Activated CD4-positive, alpha-beta memory T cell treated with anti-CD3 and anti-CD28 coated beads, Interleukin-2, amount 10 ng/mL, durations not matched to agents 7 days and 5 days (primary cell): ENCODE data around the gene PGS1. TPM values are rescaled to one million over a fixed set of nuclear protein-coding genes. Genes with fewer than 3 reads are reported as not detected.

Experiments
- CTCF ChIA-PET: fragments of 350-600 bp; sonication (Branson Sonifier 250); formaldehyde crosslinking; loops from one replicate; lab custom pipeline; 2021; ENCODE audit warnings: antibody characterized with exemption, inconsistent platforms; lab: Charles Lee
- POLR2A ChIA-PET: fragments of 350-600 bp; sonication (Branson Sonifier 250); formaldehyde crosslinking; loops from one replicate; lab custom pipeline; 2021; ENCODE audit warnings: antibody characterized with exemption; lab: Charles Lee
- DNase-seq: peaks from one replicate; pipeline ENCODE4 v3.0.0-alpha.2; 2020
- H3K27ac Mint-ChIP-seq: one replicate; pipeline ENCODE4 v1.8.0; 2021; ENCODE audit warnings: mild to moderate bottlenecking, mixed read lengths
- H3K27me3 Mint-ChIP-seq: one replicate; pipeline ENCODE4 v1.8.0; 2021; ENCODE audit warnings: mixed read lengths
- H3K36me3 Mint-ChIP-seq: one replicate; pipeline ENCODE4 v1.8.0; 2021; ENCODE audit warnings: low read depth, mixed read lengths
- H3K4me1 Mint-ChIP-seq: one replicate; pipeline ENCODE4 v1.8.0; 2021; ENCODE audit warnings: mixed read lengths
- H3K4me3 Mint-ChIP-seq: one replicate; pipeline ENCODE4 v1.8.0; 2021; ENCODE audit warnings: mild to moderate bottlenecking, mixed read lengths
- H3K9me3 Mint-ChIP-seq: one replicate; pipeline ENCODE4 v1.8.0; 2021; ENCODE audit warnings: mixed read lengths
- total RNA-seq, 2 experiments: library from RNA; stranded (reverse); gene quantifications; one replicate each; pipeline ENCODE4 v1.2.3, GENCODE V29; 2021

PGS1 gene
- total RNA-seq, 2 experiments from 2014 or later = 70.7 to 75.5 TPM

DNA sequence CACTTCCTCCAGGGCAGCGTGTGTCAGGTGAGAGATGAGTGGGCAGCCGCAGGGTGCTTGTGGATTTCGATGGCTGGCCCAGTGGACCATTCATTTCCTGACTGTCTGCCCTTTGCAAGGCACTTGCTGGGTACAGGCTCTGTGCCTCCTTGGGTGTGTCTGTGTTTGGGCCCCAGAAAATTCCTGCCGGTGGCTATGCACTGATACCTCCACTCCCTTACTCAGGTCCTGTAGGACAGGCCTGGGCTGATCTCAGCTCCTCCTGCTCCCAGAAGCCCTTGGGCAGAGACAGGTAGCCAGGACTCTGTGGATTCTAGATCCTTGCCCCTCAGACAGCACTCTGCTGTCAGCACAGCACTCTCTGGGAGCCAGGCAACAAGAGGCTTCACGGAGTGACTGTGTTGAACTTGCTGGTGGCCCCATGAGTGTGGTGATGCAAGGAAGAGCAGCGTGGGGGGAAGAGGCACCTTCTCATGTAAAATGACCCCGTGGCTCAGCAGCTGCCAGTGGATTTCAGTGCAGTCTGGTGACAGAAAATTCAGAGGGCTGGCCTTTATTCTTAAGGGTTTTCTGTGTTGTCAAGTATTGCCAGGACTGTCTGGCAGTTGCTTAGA is 29.0 kb downstream of the PGS1 start:
- Mint-ChIP-seq H3K27ac (peak overlapping the region; percentile 51), H3K36me3 (peaks cover 54% of the 10 kb centered on the region), H3K4me3 (no peak overlapping the region), H3K9me3 (no peaks in the 10 kb centered on the region), H3K4me1 (peaks cover 65% of the 10 kb centered on the region), H3K27me3 (no peaks in the 10 kb centered on the region)
- DNase-seq = no peak
- CTCF ChIA-PET = interaction anchor here (1.8 kb wide), 1 partner anchor 15 kb away, joined by 3 read pairs; no protein-coding TSS in a partner anchor
- POLR2A ChIA-PET = interaction anchor here (1.1 kb wide), 1 partner anchor 9 kb away, joined by 3 read pairs; no protein-coding TSS in a partner anchor

DNA sequence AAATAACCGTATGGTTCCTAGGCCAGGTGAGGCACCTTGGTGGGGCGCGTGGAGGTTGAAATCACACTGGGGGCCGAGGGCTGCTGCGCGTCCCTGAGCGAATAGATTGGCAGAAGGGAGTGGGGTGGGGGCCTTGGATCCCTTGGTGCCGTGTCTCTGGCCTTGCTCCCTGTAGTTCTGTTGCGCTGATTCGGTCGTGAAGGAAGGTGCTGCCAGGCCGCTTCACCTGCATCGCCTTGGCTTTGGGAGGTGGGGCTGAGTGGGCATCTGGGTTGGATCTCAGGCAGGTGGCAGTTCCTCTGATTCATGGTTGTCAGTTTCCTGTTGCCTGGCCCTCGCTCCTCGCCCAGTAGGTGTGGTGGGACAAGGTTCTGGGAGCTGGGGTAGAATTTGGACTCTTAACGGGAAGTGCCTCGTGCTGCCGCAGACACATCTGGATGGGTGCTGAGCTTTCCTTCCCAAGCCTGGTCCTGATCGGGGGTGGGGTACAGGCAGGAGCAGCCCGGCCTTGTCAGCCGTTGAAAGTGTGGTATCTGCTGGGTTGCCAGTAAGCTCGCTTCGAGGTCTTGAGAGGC is 30.1 kb downstream of the PGS1 start:
- Mint-ChIP-seq H3K36me3 (peaks cover 45% of the 10 kb centered on the region), H3K9me3 (no peaks in the 10 kb centered on the region), H3K4me1 (peaks cover 76% of the 10 kb centered on the region), H3K4me3 (no peak overlapping the region), H3K27ac (peak overlapping the region; percentile 66), H3K27me3 (no peaks in the 10 kb centered on the region)
- no peak for DNase-seq
- POLR2A ChIA-PET = interaction anchor here (0.8 kb wide), 1 partner anchor 49 kb away, joined by 3 read pairs; the partner anchor contains the start of gene SOCS3
- CTCF ChIA-PET = interaction anchor here (1.8 kb wide), 1 partner anchor 14 kb away, joined by 3 read pairs; no protein-coding TSS in a partner anchor

DNA sequence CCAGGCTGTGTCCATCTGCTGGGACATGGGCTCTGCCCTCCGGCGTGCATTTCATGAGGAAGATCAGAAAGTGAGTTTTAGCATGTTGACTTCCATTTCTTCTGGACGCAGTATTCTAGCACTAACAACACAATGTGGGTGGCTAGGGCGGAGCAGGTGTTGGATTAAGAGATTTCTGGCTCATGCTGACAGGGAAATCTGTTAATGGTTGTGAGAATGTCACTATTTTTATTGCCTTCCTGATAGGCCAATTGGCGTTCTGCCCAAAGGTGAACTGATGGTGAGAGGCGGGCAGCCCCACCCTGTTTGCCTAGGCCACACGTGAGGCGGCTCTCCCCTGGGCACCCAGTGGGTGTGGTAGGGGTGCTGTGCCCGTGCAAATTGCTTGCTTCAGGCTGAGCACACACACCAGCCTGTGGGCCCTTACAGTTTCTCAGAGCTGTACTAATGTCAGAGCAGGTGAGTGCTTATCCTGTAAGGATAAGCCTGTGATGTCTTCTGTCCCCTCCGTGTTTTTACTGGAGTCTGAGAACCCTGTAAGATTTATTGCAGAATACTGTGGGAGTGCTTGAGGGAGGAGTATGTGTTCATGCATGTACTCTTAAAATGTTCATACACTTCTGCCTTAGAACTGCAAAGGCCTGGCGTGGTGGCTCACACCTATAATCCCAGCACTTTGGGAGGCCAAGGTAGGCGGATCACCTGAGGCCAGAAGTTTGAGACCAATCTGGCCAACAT is 30.9 kb downstream of the PGS1 start:
- no peak for DNase-seq
- POLR2A ChIA-PET = interaction anchor here (0.8 kb wide), 1 partner anchor 50 kb away, joined by 3 read pairs; the partner anchor contains the start of gene SOCS3
- no peak overlapping the region for H3K4me3 Mint-ChIP-seq
- H3K27ac Mint-ChIP-seq = peak overlapping the region; percentile 66
- CTCF ChIA-PET = interaction anchor here (1.5 to 1.8 kb wide), 2 partner anchors 13 to 48 kb away, joined by 3 to 6 read pairs; no protein-coding TSS in a partner anchor
- H3K27me3 Mint-ChIP-seq = no peaks in the 10 kb centered on the region
- peaks cover 42% of the 10 kb centered on the region for H3K36me3 Mint-ChIP-seq
- H3K9me3 Mint-ChIP-seq = no peaks in the 10 kb centered on the region
- H3K4me1 Mint-ChIP-seq = peaks cover 84% of the 10 kb centered on the region

DNA sequence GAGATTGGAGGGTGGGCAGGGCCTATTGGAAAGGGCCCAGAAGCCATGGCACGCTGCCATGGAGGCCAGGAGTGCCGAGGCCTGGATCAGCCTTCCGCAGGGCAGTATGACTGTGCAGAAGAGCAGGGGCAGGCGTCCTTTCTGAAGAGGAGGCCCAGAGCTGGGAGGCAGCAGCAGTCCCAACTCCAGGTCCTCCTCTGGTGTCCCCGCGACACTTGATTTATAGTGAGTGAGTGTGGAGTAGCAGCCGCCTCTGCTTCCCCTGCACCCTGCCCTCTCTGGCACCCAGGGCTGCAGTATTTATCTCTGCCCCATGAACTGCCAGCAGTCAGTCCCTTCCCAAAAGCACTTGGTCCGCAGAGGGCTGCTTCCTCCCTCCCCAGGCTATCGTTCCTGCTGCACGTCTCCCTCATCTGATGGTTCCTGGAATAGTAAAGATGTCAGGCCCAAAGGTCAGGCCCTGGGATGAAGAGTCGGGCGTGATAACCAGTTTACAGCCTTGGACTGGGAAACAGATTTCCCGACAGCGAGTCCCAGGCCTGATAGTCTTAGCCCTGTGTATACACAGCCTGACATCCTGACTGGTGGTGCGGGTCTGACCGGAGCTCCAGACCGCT is 32.9 kb downstream of the PGS1 start:
- CTCF ChIA-PET = interaction anchor here (0.7 to 3.2 kb wide), 5 partner anchors 8 to 156 kb away, joined by 3 to 22 read pairs (median 3); no protein-coding TSS in a partner anchor
- peaks cover 93% of the 10 kb centered on the region for H3K4me1 Mint-ChIP-seq
- peak overlapping the region; percentile 96 for H3K27ac Mint-ChIP-seq
- peaks cover 45% of the 10 kb centered on the region for H3K36me3 Mint-ChIP-seq
- POLR2A ChIA-PET = interaction anchor here (1.0 to 1.3 kb wide), 4 partner anchors 10 to 160 kb away, joined by 3 read pairs; no protein-coding TSS in a partner anchor
- no peak overlapping the region for H3K4me3 Mint-ChIP-seq
- H3K9me3 Mint-ChIP-seq = no peaks in the 10 kb centered on the region
- no peak for DNase-seq
- H3K27me3 Mint-ChIP-seq = no peaks in the 10 kb centered on the region

DNA sequence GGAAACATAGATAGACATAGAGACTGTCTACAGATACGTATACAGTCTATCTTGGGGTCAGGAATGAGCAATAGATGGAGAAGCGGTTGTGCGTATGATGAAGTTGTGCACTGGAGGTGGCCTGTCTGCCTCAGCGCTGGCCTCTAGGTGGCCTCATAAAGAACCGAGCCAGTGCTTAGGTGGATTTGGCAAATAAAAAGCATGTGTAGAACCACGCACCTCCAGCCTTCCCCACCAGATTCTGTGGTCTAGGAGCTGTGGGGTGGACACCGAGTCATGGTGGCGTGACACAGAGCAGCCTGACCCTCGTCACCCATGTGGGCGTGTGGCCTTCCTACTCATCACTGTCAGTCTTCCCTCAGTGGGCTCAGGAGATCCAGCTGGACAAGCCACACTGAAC is 34.0 kb downstream of the PGS1 start:
- H3K27ac Mint-ChIP-seq = peak overlapping the region; percentile 96
- peaks cover 49% of the 10 kb centered on the region for H3K36me3 Mint-ChIP-seq
- H3K4me3 Mint-ChIP-seq = peak overlapping the region; percentile 83
- ChIA-PET POLR2A (interaction anchor here (0.9 to 1.3 kb wide), 6 partner anchors 11 to 161 kb away, joined by 3 to 9 read pairs (median 3); no protein-coding TSS in a partner anchor), CTCF (interaction anchor here (0.6 to 3.2 kb wide), 7 partner anchors 9 to 157 kb away, joined by 3 to 22 read pairs (median 3); no protein-coding TSS in a partner anchor)
- no peaks in the 10 kb centered on the region for H3K27me3 Mint-ChIP-seq
- H3K9me3 Mint-ChIP-seq = no peaks in the 10 kb centered on the region
- H3K4me1 Mint-ChIP-seq = peaks cover 93% of the 10 kb centered on the region
- DNase-seq = peak; percentile 63

DNA sequence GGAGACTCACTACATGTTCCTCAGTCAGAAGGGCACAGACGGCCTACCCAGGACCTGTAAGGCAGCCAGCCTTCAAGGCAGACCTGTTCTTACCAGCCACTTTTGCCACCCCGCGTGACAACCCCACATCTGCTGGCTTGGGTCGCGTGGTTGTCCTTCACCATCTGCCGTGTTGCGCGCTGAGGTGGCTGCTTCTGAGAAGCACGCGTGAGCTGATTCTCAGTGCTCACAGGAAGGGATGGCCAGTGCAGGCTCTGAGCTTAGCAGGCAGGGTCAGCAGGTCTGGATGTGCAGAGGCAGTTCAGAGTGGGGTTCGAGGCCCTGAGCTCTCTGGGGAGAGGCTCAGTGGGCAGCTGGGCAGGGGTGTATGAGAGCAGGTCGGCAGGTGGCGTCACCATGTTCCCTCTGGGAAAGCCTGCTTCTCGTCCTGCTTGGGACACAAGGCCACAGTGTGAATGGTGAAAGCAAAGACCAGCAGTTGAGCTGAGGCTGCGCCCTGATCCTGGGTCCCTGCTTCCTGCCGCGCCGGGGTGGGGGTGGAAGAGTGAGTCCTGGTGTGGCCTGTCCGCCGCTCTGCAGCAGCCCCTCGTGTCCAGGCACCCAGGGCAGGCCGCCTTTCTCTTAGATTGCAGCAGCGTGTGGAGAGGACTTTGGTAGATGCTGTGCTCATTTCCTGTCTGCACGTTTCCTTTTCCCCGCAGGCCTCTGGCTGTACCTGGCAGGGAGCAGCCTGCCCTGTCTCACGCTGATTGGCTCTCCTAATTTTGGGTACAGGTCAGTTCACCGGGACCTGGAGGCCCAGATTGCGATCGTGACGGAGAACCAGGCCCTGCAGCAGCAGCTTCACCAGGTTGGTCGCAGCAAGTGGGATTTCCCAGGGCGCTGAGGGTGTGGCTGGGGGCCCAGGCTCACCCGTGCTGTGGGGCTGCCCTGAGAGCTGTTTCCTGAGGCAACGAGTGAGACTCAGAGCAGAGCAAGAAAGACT is 36.0 kb downstream of the PGS1 start:
- POLR2A ChIA-PET = interaction anchor here (1.1 to 1.5 kb wide), 3 partner anchors 121 to 188 kb away, joined by 3 to 4 read pairs (median 4); no protein-coding TSS in a partner anchor
- peak overlapping the region; percentile 83 for H3K4me3 Mint-ChIP-seq
- H3K27me3 Mint-ChIP-seq = no peaks in the 10 kb centered on the region
- peak; percentile 73 for DNase-seq
- peaks cover 58% of the 10 kb centered on the region for H3K36me3 Mint-ChIP-seq
- CTCF ChIA-PET = interaction anchor here (1.0 kb wide), 1 partner anchor 54 kb away, joined by 4 read pairs; no protein-coding TSS in a partner anchor
- peaks cover 86% of the 10 kb centered on the region for H3K4me1 Mint-ChIP-seq
- H3K27ac Mint-ChIP-seq = peak overlapping the region; percentile 96
- H3K9me3 Mint-ChIP-seq = no peaks in the 10 kb centered on the region

DNA sequence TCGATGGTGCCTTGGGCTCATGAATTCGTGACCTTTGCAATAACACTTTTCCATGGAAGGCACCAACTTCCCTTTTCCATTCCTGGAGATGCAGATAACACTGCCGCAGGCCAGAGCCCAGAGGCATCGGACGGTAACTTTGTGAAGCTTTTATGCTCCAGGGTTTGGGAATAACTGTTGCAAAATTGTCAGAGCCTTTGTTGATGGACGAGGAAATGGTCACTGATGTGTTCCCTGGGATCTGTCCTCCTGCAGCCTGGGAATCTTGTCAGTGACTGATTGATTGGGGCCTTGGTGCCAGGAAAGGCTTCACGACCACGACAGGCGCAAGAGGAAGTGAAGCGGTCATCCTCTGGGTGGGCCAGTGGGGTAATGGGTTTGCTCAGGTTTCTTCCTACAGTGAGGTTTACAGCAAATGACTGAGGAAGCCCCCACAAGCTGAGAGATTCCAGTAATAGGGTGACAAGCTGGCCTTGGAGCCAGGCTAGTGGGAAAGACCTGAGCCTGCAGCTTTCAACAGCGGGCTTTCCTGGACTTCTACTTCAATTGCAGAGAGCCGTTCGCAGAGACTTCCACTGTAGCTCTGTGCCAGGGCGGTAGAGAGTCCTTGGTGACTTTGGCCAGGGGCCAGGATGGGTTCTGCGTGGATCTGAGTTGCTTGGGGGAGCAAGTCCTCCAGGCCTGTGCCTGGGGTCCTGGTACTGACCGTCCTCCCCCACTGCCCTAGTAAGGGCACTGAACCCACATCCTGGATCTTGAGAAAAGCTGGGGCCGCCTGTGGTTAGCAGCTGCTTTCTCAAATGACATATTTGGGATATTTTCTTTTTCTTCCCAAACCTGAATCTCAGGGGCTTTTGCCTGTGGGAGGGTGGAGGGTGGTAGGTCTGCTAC is 37.6 kb downstream of the PGS1 start:
- H3K36me3 Mint-ChIP-seq = peaks cover 66% of the 10 kb centered on the region
- peaks cover 87% of the 10 kb centered on the region for H3K4me1 Mint-ChIP-seq
- peak overlapping the region; percentile 83 for H3K4me3 Mint-ChIP-seq
- no peaks in the 10 kb centered on the region for H3K9me3 Mint-ChIP-seq
- peak overlapping the region; percentile 96 for H3K27ac Mint-ChIP-seq
- ChIA-PET POLR2A (interaction anchor here (0.8 to 1.4 kb wide), 5 partner anchors 9 to 293 kb away, joined by 3 to 12 read pairs (median 4); partner anchors contain the start of gene SOCS3), CTCF (interaction anchor here (0.5 to 1.7 kb wide), 2 partner anchors 44 to 53 kb away, joined by 3 to 5 read pairs; no protein-coding TSS in a partner anchor)
- no peak for DNase-seq
- no peaks in the 10 kb centered on the region for H3K27me3 Mint-ChIP-seq

DNA sequence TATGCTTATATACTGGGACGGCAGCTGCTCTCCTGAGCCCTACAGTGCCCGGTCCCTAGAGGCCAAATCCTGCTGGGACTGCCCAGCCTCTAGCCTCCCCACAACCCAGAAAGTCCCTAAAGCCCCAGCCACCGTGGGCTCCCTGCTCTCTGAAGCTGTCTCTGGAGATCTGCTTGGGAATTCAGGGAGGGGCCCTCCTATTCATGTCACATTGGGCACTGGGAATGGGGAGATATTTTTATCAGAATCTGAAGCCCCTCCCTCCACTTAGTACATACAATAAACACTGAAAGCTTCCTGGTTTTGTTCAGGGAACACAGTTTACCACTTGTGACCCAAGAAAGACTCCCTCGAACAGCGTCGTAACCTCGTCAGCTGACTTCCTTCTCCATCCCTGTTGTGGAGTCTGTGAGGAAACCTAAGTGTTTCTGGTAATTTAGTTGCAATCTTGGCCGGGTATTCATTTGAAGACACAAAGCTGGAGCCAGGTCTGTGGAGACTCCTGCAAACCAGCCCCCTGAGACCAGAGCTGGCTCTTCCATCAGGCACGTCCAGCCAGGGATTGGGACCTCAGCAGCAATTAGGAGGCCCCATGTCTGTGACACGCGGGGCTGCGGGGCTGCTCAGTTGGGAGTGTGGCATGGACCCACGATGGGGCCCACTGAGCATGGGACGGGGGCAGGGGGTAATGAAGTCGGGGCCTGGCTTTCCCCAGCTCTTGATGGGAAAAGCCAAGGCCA is 38.5 kb downstream of the PGS1 start:
- H3K4me3 Mint-ChIP-seq = peak overlapping the region; percentile 83
- CTCF ChIA-PET = interaction anchor here (0.5 to 1.7 kb wide), 2 partner anchors 45 to 54 kb away, joined by 3 to 5 read pairs; no protein-coding TSS in a partner anchor

DNA sequence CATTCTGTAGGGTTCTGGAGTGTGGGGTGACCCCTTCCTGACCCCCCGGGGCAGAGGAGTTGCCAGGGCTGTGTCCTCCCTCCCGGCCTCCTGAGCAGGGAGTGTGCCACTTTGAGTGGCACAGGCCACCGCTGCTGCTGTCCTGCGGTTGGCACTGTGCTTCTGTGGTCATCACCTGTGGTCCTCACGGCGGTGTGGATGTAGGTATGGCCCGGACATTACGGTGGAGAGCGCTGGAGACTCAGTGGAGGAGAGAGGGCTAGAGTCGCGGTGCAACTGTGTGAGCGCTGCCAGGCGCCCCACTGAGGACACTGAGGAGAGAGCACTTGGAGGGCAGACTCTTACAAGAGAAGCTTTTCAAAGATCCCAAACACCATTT is 39.1 kb downstream of the PGS1 start:
- no peak overlapping the region for H3K4me3 Mint-ChIP-seq

More for the DNA sequence above, 38.5 kb downstream of the PGS1 start:
- no peaks in the 10 kb centered on the region for H3K9me3 Mint-ChIP-seq
- POLR2A ChIA-PET = interaction anchor here (0.8 to 1.8 kb wide), 7 partner anchors 10 to 292 kb away, joined by 3 to 12 read pairs (median 4); partner anchors contain the start of gene SOCS3
- H3K36me3 Mint-ChIP-seq = peaks cover 73% of the 10 kb centered on the region
- H3K27me3 Mint-ChIP-seq = no peaks in the 10 kb centered on the region
- H3K27ac Mint-ChIP-seq = peak overlapping the region; percentile 96
- H3K4me1 Mint-ChIP-seq = peaks cover 88% of the 10 kb centered on the region
- no peak for DNase-seq

More for the DNA sequence above, 39.1 kb downstream of the PGS1 start:
- no peaks in the 10 kb centered on the region for H3K27me3 Mint-ChIP-seq
- CTCF ChIA-PET = no interaction called here
- H3K9me3 Mint-ChIP-seq = no peaks in the 10 kb centered on the region
- H3K4me1 Mint-ChIP-seq = peaks cover 85% of the 10 kb centered on the region
- peak overlapping the region; percentile 96 for H3K27ac Mint-ChIP-seq
- DNase-seq = no peak
- POLR2A ChIA-PET = interaction anchor here (0.8 to 1.8 kb wide), 3 partner anchors 10 to 63 kb away, joined by 3 to 5 read pairs (median 4); no protein-coding TSS in a partner anchor
- H3K36me3 Mint-ChIP-seq = peaks cover 73% of the 10 kb centered on the region
